Memory B cell (primary cell): ENCODE data around the gene FZR1.

Experiments used
- ATAC-seq: fragments of 150-1000 bp; cut with Tn5 transposase; 2 replicates; pipeline ENCODE4 v1.10.0; 2021; ENCODE audit warnings: low read depth, mild to moderate bottlenecking, moderate library complexity
- DNase-seq, 2 donors: peaks; one replicate each; pipeline ENCODE4 v3.0.0; 2022; ENCODE audit warnings: low spot score in 2 of 2
- H3K27ac Mint-ChIP-seq: one replicate; pipeline ENCODE4 v1.8.0; 2022; ENCODE audit warnings: mild to moderate bottlenecking, moderate library complexity, mixed read lengths
- H3K27me3 Mint-ChIP-seq: one replicate; pipeline ENCODE4 v1.8.0; 2022; ENCODE audit warnings: mixed read lengths
- H3K36me3 Mint-ChIP-seq: one replicate; pipeline ENCODE4 v1.8.0; 2022; ENCODE audit warnings: mild to moderate bottlenecking, mixed read lengths
- H3K4me1 Mint-ChIP-seq: one replicate; pipeline ENCODE4 v1.8.0; 2022; ENCODE audit warnings: mixed read lengths
- H3K4me3 Mint-ChIP-seq: one replicate; pipeline ENCODE4 v1.8.0; 2022; ENCODE audit warnings: mild to moderate bottlenecking, moderate library complexity, mixed read lengths
- H3K9me3 Mint-ChIP-seq: one replicate; pipeline ENCODE4 v1.8.0; 2022; ENCODE audit warnings: mixed read lengths

The FZR1 gene

DNA sequence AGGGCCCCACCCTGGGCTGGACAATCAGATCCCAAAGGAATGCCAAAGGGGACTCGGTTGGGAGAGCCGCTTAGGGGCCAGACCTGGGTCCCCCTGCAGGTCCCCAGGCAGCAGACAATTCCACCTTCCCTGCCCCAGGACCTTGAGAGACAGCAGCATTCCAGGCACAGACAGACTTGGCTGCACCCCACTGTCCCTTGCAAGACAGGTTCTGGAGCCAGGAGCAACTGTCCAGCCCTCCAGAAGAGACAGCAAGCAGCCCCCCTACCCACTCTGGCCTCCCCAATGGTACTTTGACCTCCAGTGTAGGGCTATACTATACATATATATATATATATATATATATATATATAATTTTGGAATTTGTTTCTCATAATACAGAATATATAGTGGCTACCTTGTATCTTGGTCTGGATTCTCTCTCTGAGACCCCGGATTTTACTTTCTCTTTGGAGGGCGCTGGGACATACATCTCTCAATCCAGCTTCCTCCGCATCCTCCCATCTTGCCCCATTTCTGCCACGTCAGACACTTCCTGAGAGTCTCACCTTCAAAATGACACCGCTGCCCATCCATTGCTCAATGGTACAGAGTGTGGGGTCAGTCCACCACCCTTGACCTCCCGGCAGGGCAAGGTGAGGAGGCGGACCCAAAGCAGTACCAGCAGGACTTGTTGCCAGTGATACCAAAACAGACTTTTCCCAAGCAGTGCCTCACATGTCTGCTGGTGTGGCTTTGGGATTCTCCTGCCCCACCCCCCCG, 38.5 kb upstream of the FZR1 start:
- no peak overlapping the region for H3K4me3 Mint-ChIP-seq
- no peak overlapping the region for H3K27ac Mint-ChIP-seq
- peaks cover 4% of the 10 kb centered on the region for H3K27me3 Mint-ChIP-seq
- DNase-seq, result no peak
- H3K4me1 Mint-ChIP-seq, result no peaks in the 10 kb centered on the region
- ATAC-seq, result no peak
- H3K36me3 Mint-ChIP-seq, result peaks cover 8% of the 10 kb centered on the region
- peaks cover 4% of the 10 kb centered on the region for H3K9me3 Mint-ChIP-seq

DNA sequence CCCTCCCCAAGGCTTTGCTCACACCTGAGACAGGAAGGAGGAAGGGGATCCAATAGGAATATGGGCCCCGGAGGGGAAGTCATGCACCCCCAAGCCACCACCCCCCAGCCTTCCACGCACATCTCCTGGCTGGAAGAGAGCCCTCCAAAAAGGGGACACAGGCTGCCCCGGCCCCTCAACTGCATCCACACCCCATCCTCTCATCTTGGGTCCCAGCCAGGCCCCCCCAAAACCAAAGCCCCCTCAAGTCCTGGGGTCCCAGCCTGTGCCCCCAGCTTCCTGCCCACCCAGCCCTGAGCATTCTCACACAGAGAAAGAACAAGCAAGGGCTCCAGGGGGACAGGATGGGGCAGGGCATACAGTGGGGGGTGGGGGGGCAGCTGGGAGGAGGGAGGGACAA, 37.9 kb upstream of the FZR1 start:
- H3K27ac Mint-ChIP-seq, result no peak overlapping the region
- no peak for DNase-seq
- peaks cover 4% of the 10 kb centered on the region for H3K9me3 Mint-ChIP-seq

DNA sequence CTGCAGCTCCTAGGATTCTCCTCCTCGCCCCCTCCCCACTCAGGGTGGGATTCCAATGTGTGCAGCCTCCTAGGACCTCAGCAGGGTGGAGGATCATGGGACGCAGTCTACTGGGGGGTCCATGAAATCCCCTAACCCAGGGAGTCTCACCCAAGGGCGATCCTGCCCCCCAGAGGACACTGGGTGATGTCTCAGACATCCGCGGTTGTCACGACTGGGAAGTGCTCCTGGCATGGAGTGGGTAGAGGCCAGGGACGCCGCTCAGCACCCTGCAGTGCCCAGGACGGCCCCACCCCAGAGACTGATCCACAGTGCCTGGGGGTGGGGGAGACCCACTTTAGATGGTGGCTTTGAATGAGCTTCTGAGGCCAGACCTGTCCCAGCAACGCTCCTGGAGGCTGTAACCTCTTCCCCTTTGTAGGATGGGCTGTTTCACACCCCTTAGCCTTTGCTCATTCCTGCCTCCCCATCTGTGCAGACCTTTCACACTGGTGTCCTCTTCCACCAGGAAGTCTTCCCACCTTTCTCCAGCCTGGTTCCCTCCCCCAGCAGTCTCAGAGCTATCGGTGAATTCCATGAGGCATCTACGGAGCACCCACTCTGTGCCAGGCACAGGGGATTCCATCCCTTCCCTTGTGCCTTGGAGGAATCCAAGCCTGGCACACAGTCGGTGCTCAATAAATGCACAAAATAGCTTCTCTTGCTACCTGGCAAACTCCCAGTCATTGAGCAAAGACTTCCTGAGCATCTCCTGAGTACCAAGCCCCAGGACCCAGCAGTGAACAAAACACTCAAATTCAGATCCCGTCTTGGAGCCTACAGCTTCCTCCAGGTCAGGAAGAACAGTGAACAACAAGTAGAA, 36.2 kb upstream of the FZR1 start:
- no peak overlapping the region for H3K27ac Mint-ChIP-seq
- ATAC-seq, result no peak

More for the DNA sequence above, 37.9 kb upstream of the FZR1 start:
- H3K27me3 Mint-ChIP-seq, result peaks cover 4% of the 10 kb centered on the region
- no peaks in the 10 kb centered on the region for H3K4me1 Mint-ChIP-seq
- no peak overlapping the region for H3K4me3 Mint-ChIP-seq
- ATAC-seq, result no peak
- H3K36me3 Mint-ChIP-seq, result peaks cover 5% of the 10 kb centered on the region

DNA sequence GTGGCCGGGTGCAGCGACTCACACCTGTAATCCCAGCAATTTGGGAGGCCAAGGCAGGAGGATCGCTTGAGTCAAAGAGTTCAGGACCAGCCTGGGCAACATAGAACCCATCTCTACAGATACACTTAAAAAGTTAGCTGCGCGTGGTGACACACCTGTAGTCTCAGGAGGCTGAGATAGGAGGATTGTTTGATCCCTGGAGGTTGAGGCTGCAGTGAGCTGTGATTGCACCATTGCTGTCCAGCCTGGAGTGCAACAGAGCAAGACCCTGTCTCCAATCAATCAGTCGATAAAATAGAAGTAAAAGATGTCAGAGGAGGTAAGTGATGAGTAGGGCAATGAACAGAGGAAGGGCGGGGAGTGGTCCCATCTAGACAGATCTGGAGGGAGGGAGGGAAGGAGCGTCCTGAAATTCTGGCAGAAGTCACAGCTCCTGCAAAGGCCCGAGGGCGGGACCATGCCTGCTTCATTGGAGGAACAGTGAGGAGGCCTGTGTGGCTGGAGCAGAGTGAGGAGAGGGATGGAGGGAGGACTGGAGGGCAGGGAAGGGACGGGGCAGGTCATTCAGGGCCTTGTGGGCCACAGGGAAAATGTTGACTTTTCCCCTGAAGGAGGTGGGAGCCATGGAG, 35.5 kb upstream of the FZR1 start:
- H3K27ac Mint-ChIP-seq, result no peak overlapping the region
- no peak overlapping the region for H3K4me3 Mint-ChIP-seq
- H3K36me3 Mint-ChIP-seq, result peaks cover 4% of the 10 kb centered on the region
- DNase-seq (no peak), ATAC-seq (no peak)
- H3K4me1 Mint-ChIP-seq, result no peaks in the 10 kb centered on the region
- H3K27me3 Mint-ChIP-seq, result peaks cover 6% of the 10 kb centered on the region
- H3K9me3 Mint-ChIP-seq, result peaks cover 4% of the 10 kb centered on the region

More for the DNA sequence above, 36.2 kb upstream of the FZR1 start:
- peaks cover 5% of the 10 kb centered on the region for H3K36me3 Mint-ChIP-seq
- H3K4me3 Mint-ChIP-seq, result no peak overlapping the region
- DNase-seq, result no peak
- H3K9me3 Mint-ChIP-seq, result peaks cover 4% of the 10 kb centered on the region
- H3K4me1 Mint-ChIP-seq, result no peaks in the 10 kb centered on the region
- peaks cover 6% of the 10 kb centered on the region for H3K27me3 Mint-ChIP-seq

DNA sequence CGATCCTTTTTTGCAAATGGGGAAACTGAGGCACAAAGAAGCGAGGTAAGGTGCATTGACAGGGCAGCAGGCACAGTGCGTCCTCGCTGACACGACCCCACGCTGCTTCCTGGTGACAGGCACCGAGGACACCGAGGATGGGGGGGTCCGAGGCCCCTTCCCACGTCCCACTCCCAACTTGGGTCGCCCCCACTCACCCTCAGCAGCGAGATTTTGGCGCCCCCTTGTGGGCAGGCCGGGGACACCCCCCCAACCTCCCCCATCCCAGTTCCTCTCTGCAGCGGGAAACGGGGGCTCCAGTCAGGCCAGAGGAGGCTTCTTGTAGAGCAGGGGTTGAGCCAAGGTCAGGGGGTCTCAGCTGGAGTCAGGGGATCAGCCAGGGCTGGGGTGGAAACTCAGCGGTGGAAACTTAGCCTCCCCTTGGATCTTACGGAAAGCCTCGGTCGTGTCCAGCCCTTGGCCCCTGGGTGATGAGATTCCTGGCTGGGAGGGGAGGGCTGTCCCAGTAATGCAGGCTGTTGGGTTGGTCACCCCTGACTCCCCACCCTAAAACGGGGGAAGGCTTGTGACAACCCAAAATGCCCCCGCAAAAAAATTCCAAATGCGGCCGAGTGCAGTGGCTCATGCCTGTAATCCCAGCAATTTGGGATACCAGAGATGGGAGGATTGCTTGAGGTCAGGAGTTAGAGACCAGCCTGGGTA, 34.0 kb upstream of the FZR1 start:
- Mint-ChIP-seq H3K4me1 (no peaks in the 10 kb centered on the region), H3K27ac (no peak overlapping the region), H3K9me3 (peaks cover 4% of the 10 kb centered on the region), H3K27me3 (peaks cover 6% of the 10 kb centered on the region), H3K4me3 (no peak overlapping the region), H3K36me3 (peaks cover 4% of the 10 kb centered on the region)
- peak; percentile 22 to 46 for DNase-seq
- peak; percentile 41 for ATAC-seq

DNA sequence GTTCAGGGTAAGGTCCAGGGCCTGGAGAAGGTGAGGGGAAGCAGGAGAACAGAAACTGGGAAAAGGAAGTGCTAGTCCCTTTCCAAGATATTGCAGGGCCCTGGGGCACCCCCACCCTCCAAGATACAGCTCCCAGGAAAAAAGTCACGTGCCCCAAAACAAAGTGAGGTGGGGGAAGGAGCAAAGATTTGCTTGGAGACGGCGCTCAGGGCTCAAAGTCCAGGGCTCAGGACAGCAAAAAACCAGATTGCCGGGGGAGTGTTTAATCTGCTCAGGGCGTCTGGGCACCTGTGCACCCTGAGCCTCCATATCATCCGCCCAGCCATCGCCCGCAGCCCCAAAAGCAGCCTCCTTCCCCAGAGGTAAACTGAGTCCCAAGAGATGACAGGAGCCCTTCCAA, 32.1 kb upstream of the FZR1 start:
- H3K27me3 Mint-ChIP-seq, result peaks cover 14% of the 10 kb centered on the region
- no peak for DNase-seq

DNA sequence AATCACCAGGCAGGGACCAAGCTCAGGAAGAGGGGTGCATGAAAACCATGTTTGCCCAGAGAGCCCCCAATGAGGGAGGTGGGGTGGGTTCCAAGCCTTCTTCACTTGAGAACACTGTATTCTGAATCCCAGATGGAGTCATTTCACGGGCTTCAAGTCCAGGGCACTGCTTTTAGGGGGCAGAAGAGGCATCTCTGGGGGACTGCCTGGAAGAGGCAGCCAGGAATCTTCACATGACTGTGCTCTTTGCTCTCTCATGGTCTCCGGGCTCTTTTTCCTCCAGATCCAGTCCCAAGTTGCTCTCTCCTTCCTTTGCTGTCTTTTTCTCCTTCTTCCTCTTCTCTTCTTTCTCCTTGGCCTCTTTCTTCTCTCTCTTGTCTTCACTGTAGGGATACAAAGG, 31.5 kb upstream of the FZR1 start:
- Mint-ChIP-seq H3K4me1 (peaks cover 16% of the 10 kb centered on the region), H3K27ac (no peak overlapping the region), H3K36me3 (peaks cover 3% of the 10 kb centered on the region), H3K27me3 (peaks cover 17% of the 10 kb centered on the region), H3K4me3 (no peak overlapping the region), H3K9me3 (peaks cover 2% of the 10 kb centered on the region)
- ATAC-seq (no peak), DNase-seq (no peak)

More for the DNA sequence above, 32.1 kb upstream of the FZR1 start:
- Mint-ChIP-seq H3K9me3 (no peaks in the 10 kb centered on the region), H3K4me1 (peaks cover 10% of the 10 kb centered on the region), H3K36me3 (no peaks in the 10 kb centered on the region), H3K4me3 (no peak overlapping the region), H3K27ac (no peak overlapping the region)
- no peak for ATAC-seq

DNA sequence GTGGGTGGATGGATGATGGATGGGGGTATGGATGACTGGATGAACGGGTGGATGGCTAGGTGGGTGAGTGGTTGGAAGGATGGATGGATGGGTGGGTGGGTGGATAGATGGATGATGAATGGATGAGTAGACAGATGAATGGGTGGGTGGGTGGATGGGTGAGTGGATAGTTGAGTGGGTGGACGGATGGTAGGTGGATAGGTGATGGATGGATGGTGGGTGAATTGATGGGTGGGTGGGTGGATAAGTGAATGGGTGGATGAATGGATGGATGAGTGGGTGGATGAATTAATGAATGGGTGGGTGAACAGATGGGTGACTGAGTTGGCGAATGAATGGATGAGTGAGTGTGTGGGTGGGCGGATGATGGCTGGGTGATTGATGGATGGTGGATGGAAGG, 30.7 kb upstream of the FZR1 start:
- Mint-ChIP-seq H3K36me3 (peaks cover 3% of the 10 kb centered on the region), H3K9me3 (peaks cover 2% of the 10 kb centered on the region), H3K4me1 (peaks cover 19% of the 10 kb centered on the region), H3K4me3 (no peak overlapping the region), H3K27ac (no peak overlapping the region), H3K27me3 (peaks cover 21% of the 10 kb centered on the region)
- ATAC-seq, result no peak
- DNase-seq, result no peak

DNA sequence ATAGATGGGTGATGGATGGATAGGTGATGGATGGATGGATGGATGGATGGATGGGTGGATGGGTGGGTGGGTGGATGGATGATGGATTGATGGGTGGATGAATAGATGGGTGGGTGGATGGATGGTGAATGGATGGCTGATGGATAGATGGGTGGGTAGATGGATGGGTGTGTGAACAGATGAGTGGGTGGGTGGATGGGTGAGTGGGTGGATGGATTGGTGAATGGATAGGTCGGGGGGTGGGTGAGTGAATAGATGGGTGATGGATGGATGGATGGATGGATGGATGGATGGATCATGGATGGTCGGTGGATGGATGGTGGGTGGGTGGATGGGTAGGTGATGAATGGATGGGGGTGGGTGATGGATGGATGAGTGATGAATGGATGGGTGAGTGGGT, 29.3 kb upstream of the FZR1 start:
- H3K9me3 Mint-ChIP-seq, result peaks cover 2% of the 10 kb centered on the region
- peaks cover 3% of the 10 kb centered on the region for H3K36me3 Mint-ChIP-seq
- H3K4me3 Mint-ChIP-seq, result no peak overlapping the region
- peaks cover 18% of the 10 kb centered on the region for H3K27me3 Mint-ChIP-seq
- H3K4me1 Mint-ChIP-seq, result peaks cover 19% of the 10 kb centered on the region
- H3K27ac Mint-ChIP-seq, result no peak overlapping the region
- DNase-seq, result no peak
- ATAC-seq, result no peak

DNA sequence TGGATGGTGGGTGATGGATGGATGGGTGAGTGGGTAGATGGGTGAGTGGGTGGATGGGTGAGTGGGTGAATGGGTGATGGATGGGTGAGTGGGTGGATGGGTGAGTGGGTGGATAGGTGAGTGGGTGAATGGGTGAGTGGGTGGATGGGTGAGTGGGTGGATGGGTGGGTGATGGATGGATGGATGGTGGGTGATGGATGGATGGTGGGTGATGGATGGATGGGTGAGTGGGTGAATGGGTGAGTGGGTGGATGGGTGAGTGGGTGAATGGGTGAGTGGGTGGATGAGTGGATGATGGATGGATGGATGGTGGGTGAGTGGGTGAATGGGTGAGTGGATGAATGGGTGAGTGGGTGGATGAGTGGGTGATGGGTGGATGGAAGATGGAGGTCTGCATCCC, 28.6 kb upstream of the FZR1 start:
- no peak overlapping the region for H3K27ac Mint-ChIP-seq
- H3K36me3 Mint-ChIP-seq, result peaks cover 3% of the 10 kb centered on the region
- peaks cover 19% of the 10 kb centered on the region for H3K4me1 Mint-ChIP-seq
- no peak for ATAC-seq
- no peak overlapping the region for H3K4me3 Mint-ChIP-seq
- H3K27me3 Mint-ChIP-seq, result peaks cover 18% of the 10 kb centered on the region
- H3K9me3 Mint-ChIP-seq, result peaks cover 2% of the 10 kb centered on the region
- no peak for DNase-seq

DNA sequence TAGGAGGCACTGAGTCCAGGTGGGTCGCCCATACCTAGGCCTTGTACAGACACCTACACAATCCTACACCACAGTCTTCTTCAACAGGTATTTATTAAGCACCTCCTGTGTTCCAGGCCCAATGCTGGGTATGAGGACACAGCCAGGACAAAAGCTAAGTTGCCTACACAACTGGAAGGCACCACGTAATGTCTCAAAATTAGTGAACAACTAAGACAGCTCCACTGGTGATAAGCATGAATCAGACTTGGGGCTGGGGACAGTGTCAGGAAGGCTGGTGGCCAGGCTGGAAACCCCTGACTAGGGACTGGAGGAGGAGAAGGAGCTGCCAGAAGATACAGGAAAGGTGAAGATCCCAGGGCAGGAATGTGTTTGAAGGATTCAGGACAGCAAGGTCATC, 28.2 kb upstream of the FZR1 start:
- Mint-ChIP-seq H3K4me3 (peak overlapping the region; percentile 14), H3K27me3 (peaks cover 18% of the 10 kb centered on the region), H3K27ac (no peak overlapping the region), H3K4me1 (peaks cover 19% of the 10 kb centered on the region), H3K36me3 (peaks cover 3% of the 10 kb centered on the region), H3K9me3 (peaks cover 2% of the 10 kb centered on the region)
- DNase-seq (no peak), ATAC-seq (no peak)

DNA sequence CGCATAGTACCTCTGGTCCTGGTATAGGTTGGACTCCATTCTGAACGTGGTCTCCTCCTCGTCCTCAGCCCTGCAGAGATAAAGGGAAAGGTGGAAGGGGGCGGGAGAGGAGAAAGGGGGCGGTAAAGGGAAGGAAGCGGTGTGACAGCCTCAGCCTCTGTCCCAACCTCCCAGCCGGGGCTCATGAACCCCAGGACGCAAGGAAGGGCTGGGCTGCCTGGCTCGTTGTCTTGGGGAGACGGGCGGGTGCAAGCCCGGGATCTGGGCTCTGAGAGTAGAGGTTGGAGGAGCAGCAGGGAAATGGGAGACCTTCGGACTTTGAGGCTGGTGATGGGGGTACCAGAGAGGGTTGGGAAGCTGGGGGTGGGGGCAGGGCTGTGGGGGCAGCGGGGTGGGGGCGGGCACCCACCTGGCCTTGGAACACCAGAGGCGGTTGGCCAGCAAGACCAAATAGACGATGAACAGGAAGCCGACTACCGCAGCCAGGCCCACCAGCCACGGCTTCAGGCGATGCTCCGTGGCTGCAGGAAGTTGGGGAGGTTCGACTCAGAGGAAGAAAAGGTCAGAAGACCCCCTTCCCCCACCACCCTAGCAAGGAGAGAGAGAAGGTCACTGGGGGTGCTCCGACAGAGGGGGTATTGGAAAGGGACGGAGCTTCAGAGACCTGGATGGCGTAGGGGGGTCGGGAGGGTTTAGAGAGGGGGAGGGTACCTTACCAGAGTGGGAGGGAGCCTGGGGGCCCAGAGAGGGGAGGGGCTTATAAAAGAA, 27.5 kb upstream of the FZR1 start:
- ATAC-seq, result peak; percentile 7

DNA sequence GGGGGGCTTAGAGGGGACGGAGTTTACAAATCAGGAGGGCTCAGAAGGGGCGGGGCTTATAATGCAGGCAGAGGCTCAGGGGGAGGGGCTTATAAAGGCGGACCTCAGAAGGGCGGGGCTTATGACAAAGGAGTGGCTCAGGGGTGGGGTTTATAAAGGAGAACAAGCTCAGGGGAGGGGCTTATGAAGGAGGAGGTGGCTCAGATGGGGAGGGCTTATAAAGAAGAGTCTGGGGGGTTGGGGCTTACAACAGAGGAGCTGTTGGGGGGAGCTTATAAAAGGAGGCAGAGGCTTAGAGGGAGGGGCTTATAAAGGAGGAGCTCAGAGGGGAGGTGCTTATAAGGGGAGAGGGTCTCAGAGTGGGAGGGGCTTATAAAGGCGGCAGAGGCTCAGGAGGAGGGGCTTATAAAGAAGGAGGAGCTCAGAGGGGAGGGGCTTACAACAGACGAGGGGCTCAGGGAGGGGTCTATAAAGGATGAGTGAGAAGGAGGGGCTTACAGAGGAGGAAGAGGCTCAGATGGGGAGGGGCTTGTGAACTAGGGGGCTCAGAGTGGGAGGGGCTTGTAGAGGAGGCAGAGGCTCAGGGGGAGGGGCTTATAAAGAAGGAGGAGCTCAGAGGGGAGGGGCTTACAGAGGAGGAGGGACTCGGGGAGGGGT, 26.8 kb upstream of the FZR1 start:
- Mint-ChIP-seq H3K27ac (no peak overlapping the region), H3K36me3 (peaks cover 3% of the 10 kb centered on the region), H3K4me3 (peak overlapping the region; percentile 14), H3K9me3 (peaks cover 2% of the 10 kb centered on the region), H3K27me3 (peaks cover 17% of the 10 kb centered on the region), H3K4me1 (peaks cover 19% of the 10 kb centered on the region)
- ATAC-seq (peak; percentile 85), DNase-seq (peak; percentile 51 to 54)

More for the DNA sequence above, 27.5 kb upstream of the FZR1 start:
- Mint-ChIP-seq H3K36me3 (peaks cover 3% of the 10 kb centered on the region), H3K9me3 (peaks cover 2% of the 10 kb centered on the region), H3K27me3 (peaks cover 19% of the 10 kb centered on the region), H3K27ac (no peak overlapping the region), H3K4me3 (peak overlapping the region; percentile 65), H3K4me1 (peaks cover 19% of the 10 kb centered on the region)
- DNase-seq, result no peak
